Fibroblast of skin of scalp (primary cell): ENCODE measurements around the gene PDE4D.

Experiments used
- DNase-seq: peaks from one replicate; pipeline ENCODE4 v3.0.0-alpha.2; 2013

Gene PDE4D

DNA sequence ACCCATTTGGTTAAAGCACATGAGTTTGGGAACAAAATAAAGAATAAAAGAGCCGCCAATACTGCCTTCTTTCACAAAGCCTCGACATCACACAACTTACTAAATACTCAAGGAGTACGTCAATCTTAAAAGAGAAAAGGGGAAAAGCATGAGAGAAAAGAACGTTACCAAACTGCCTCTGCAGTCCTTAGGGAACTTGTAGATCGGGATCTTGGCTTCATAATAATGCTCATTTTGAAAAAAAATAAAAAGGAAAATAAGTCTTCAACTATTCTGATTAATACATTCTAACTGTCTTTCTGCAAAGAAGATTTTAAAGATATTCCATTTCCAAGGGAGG lies 618.4 kb downstream of the PDE4D start:
- no peak for DNase-seq

DNA sequence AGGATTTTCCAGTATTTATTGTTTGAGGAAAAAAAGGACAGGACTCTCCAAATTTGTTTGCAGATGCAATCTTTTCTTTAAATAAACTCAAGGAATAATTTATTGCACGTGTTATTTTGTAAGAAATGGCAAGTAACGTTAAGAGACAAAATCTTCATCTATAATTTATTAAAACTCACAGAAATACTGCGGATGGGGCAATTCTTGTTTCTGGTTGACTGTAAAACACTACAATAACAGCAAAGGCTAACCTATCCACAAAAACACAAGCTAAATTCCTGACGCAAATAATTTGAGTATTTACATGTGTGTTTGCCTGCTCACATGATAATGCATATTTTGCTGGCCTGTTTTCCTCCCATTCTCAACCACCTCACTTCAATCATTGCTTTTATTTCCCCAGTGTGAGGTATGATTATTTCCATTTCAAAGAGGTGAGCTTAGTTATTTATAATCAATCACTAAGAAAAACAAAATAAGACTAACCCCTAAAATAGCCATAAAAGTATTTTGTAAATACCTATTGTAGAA lies 619.4 kb downstream of the PDE4D start:
- DNase-seq, result no peak

DNA sequence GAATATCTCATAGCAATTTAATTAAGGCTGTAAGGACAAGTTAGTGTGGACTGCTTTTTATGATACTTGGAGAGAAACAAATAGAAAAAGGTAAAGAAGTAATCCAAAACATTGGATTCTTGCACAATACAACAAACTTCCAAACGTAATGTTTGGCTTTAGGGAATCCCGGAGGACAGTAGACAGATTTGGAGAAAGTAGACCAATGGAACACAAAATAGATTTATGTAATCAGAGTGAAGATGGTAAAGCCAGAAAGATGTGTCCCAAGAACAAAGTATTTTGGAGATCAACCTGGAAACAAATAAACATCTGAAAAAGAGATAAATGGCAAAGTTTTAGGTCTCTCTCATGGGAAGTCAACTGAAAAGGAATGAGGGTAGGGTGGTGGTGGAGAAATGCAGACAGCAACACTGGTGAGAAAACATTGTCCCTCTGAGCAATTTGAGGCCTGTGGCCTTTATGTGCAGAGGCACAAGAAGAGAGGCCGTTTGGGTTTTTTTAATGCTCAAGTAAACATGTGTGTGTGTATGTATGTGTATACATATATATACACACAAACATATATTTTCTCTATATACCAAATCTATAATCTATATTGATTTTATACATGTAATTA lies 620.6 kb downstream of the PDE4D start:
- no peak for DNase-seq

DNA sequence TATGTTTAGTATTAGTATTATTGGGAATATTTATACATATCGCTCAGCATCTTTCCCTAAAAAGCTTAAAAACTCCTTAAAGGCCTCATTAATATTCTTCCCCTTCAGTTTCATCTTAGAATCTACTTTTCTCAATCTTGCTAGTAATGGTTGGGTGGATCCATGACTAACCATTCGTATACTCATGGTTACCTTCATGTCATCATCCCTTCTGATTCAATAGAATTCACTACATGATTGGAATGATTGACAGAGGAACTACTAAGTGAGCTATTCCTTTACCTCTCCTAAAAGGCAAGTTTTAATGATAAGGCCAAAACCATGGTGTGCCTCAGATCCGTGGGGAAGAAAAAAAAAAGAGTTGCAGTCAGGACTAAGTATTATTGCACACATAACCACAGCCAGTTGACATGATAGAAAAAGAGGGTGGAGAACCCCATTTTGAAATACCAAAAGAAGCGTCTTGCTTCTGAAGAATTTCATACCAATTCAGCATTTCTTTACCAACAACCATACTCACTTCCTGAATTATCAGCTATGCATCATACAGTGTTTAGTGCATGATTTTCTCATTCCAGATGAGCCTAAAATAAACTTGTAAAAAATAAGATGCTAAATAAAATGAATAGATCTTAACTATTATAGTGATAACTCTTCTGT lies 624.6 kb downstream of the PDE4D start:
- no peak for DNase-seq

DNA sequence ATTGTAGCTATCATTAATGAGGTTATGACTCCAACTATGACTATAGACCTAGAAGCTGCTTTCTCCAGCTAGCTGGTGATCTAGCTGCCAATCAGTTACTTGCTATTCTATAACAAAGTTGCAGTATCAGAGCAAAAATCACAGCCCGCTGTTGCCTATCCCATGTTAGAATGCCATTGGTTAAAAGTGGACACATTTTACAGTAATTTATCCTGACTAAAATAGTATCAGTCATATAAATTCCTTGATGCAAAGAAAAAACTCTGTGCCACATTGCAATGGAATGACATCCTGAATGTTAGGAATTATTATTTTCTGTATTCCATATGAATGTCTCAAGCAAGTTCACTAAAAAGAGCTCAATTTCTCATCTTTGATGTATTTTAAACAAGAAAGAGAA lies 626.5 kb downstream of the PDE4D start:
- DNase-seq, result peak; percentile 64

DNA sequence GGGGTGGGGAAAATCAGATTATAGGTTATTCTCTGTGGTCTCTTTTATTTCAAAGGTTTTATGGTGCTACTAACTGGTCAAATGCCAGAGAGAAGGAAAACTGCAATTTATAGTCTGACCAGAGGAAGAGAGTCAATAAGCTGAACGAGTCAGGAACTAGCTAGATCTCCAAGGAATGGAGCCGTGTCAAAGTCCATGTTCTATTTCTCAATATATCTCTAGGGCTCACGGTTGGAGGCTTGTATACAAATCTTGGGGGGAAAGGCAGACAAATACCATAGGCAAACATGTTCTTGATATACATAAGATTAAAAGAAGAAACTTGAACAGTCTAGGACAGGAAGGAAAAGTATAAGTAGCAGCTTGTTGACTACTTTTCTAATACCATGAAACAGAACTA lies 627.1 kb downstream of the PDE4D start:
- no peak for DNase-seq

DNA sequence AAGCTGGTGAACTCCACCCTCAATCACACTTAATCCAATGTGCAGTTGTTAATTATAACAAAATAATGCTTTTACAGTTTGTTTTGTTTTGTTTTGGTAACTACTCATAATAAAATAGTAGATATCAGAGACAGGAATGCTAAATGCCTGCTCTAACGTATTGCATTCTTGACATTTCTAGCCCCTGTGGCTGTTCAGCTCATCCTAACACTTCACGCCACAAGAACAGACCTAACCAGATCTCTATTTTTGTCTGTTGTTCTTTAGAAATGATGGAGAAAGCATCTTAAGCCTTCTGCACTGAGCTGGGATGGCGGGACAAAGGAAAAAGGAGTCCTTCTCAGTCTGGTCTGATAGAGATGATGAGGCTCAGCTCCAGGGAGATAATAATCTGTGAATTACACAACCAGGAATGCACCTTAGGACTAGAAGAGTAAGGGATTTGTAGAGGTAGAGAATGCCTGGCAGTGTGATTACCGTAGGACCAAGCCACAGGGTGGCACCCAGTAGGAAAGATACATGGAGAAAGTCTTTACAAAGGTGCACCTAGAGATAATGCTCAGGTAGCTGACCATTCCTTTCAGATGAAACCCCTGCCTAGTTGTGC lies 628.8 kb downstream of the PDE4D start:
- peak; percentile 49 for DNase-seq

DNA sequence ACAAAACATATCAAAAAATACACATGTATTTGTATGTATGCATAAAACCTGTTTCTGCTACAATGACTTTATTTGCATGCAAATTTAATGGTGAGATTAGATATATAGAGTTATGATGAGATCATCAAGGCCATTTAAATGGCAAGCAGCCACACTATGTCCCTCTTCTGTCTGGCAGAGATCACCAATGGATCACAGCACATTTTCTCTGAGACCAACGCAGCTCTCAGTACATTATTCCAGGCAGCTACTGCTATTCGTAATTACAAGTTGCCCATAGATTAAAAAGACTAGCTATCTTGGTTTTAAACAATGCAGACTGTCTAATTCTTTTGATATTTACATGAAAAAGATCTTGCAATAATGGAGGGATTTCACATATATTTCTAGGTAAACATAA lies 629.5 kb downstream of the PDE4D start:
- no peak for DNase-seq

DNA sequence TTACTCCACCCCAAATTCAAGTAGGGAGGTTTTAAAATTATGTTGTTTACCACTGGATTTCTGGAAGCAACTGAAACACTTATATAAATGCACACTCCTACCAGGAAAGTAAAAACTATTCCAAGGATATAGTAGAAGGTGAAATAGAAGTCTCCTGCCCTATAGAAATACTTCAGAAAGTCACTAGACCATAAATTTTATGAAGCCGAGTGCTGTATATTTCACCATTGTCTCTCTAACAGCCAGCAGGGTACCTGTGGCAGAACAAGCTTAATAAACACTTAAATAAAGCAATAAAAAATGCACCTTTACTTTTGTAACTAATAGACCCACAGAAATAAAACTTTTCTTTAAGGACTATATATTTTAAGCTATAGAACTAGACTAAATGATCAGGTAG lies 631.6 kb downstream of the PDE4D start:
- no peak for DNase-seq

DNA sequence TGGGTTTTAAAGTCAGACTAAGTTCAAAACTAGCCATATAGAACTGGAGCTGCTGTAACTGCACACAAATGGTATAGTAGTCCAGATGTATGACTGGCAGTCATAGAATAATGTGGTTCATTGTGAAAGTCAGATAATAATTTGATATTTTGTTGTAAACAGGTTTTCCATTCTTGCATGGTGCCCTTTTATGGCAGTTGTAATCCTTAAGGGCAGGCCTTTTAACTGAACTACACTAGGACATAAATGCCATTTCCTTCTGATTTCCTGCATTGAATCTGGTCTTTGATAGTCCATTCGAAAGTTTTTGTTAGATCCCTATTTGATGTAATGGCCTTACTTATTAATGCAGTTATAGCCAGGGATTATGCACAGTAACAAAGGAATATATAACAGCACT lies 632.6 kb downstream of the PDE4D start:
- no peak for DNase-seq

DNA sequence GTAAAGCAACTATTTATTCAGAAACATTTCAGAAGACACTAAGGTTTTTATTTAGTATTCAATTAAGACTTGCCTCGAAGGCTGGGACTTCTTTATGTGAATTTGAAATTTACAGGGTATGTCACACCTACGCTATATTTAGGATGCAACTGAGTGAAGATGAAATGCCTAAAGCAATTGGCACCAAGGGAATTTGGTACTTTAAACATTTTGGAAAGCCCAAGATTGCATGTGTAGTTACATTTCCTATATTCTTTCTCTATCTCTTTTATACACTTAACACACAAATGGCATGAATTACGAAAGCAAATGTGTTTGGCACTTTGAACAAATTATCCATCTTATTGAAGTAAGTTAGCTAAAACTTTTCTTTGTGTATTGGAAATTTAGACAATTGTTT lies 633.3 kb downstream of the PDE4D start:
- no peak for DNase-seq

DNA sequence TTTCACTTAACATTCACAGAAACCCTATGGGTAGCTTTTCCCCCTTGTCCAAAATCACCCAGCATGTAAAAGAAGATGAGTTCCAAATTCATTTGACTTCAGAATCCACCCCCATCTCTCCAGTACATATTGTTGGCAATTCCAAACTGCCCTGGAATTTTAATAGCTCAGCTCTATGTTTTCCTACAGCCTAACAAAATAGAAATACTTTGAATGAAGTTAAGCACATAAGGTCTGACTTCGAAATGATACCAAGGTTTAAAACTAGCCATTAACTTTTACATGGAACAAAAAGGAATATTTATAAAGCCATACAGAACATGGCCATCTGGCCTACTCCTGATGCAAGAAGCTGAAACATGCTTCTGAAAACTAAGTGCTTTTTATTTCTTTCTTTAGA lies 634.3 kb downstream of the PDE4D start:
- DNase-seq, result peak; percentile 40

DNA sequence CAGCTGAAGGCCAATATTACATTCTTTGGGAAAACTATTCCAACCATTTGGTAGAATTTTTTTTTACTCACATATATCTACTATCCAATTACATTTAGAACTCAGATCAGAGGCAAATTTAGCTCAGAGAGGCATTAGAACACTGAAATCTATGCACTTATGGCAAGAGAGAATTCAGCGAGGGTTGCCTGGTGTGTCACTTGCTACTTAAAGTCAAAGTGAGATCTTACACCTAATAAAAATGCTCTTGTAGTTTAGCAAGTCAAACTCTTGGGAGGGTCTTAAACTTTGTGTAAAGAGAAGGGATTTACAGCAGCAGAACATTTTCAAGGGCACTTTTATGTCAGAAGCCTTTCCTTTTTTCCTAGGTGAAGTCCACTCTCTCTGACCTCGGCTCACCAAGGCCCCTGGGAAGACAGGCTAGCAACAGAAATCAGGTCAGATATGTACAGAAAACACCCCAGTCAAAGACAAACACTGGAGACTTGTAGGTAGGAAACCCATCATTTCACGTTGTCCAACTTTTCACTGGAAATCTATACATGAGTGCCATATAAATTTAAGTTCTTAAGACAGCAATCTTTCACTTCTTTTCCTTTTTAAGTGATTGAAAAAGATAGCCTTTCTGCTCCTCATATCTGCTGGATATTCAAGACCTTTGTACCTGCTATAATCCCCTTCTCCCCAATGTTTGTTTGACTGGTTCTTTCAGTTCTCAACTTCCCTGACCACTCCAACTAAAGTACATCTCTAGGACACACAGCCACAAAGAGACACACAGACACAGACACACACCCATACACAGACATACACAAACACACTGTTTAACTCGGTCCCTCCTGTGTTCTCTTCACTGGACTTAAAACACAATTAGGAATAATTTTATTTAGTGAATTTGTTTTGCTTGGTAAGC lies 635.8 kb downstream of the PDE4D start:
- DNase-seq, result no peak

DNA sequence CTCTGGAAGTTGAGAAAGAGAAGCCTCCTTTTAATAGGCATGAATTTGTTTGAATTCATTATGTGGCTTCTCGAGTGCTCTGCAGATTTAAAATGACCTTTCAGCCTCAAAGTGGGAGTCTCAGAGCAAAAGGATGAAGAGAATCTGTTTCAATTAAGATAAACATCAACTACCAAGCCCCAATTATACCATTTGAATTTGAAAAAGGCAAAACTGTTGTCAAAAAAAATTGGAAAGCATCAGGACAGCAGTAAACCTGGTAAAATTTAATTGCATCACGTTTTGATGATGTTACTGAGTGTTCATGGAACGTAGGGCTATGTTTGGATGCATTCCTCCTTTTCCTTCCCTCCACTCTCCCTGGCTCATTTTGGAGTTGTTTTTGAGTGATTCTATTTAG lies 637.2 kb downstream of the PDE4D start:
- DNase-seq, result no peak

DNA sequence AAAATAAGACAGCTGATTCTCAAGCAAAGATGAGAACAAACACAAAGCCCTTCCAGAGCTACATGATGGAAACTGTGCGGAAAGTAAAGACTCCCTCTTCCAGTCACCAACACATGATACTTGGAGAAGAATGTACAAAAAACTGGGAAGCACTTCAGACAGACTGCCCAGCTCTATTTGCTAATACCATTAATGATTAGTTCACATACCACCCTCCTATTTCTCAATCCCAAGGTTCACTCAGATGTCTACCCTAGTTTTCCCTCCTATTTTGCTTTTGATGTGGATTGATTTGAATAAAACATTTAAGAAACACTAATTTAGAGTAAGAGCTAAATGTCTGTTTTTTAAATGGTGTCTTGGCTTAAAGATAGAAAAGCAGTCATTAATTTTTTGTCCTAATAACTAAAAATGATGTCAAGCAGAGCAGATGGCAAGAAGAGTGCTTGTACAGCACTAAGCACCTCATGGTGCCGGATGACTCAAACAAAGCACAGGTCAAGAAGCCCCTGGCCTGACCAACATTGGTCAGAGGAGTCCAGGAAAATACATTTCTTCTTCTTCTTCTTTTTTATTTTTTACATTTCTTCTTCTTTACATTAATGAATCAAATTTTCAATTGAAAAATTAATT lies 639.4 kb downstream of the PDE4D start:
- DNase-seq, result no peak

DNA sequence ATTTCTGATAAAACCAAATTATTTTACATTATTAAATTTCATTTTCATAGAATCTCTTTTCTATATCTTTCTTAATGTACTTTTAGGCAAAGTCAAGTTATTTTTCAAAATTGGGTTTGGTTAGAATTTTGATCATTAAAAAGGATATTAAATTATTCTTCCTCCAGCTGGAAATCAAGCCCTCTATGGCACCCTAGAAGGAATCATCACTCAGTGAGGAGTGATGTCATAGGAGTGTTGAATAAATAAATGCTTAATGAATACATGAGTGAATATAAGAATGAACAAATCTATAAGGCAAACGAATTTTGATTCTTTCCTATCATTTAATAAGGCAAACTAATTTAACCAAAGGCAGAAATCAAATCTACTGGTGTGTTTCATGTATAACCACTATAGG lies 639.9 kb downstream of the PDE4D start:
- no peak for DNase-seq

DNA sequence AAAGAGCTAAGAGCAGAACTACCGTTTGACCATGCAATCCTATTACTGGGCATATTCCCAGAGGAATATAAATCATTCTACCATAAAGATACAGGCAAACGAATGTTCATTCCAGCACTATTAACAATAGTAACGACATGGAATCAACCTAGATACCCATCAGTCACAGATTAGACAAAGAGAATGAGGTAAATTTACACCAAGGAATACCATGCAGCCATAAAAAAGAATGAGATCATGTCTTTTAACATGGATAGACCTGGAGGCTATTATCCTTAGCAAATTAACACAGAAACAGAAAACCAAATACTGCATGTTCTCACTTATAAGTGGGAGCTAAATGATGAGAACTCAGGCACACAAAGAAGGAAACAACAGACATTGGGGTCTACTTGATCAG lies 641.9 kb downstream of the PDE4D start:
- DNase-seq, result no peak

DNA sequence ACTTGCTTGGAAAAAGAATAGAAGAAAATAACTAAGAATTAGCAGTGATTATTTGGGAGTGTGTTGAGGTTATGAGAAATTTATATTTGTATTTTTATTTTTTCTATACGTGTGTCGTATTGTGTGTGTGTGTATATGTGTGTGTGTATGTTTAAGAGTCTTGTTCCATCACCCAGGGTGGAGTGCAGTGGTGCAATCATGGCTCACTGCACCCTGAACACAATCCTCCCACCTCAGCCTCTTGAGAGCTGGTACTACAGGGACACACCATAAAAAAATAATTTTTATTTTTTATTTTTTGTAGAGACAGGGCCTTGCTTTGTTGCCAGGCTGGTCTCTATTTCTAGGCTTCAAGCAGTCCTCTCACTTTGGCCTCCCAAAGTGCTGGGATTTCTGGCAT lies 643.8 kb downstream of the PDE4D start:
- no peak for DNase-seq

DNA sequence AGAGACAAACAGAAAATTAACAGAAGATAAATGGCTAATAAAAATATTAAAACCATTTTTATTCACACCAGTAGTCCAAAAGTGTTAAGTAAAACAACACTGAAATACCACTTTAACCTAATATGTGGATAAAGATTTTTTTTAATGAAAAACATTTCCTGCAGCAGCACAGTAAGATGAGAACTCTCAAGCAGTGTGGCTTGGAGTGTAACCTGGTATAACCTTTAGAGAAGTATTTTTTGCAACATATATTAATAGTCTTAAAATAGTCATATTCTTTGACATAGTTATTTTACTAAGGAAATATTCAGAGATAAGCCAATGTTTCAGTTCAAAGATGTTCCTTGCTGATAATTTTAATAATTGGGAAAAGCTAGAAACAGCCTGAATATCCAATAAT lies 644.4 kb downstream of the PDE4D start:
- DNase-seq, result peak; percentile 39

DNA sequence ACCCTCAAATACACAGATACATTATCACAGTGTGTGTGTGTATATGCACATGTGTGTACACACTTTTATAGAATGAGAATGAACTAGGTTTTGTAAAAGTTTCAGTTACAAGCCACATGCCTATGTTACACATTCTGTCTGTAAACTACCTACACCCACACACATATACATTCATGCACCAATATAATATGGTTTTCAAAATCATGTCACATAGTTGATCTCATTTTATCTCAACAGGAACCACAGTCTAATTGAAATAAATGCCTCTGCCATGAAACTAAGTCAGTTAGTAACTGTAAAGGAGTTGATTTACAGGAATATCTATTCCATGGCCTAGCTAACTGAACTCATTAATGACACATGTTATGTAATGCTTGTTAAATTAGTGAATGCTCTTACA lies 646.6 kb downstream of the PDE4D start:
- DNase-seq, result no peak

DNA sequence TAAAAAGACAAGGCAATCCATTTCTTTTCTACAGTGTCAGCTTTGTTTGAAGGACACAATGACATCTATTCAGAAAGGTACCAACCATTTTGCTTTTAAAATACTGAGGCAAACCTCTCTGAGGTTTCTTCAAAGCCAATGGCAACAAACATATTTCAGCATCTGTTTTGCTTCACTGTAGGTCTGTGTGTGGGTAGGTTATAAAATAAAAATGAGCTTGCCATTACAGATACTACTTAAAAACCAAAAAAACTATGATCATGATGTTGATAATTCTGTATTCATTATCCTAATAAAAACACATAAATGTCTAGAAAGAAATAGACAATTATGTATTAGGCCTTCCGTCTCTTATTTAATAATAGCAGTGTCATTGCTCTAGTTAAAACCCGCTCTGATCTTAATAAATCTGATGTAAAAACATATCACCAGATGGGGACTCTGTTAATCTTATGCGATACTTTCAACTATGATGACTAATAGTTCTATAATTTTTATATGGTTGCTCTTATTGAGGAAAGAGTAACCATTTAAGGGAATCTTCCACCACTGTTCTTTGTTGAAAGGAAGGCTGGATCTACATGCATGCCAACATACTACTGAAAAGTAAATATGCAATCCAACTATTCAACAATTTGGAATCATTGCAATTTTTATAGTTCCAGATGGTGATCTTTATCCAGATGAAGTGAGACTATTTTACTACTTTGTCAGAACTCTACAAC lies 647.2 kb downstream of the PDE4D start:
- DNase-seq, result peak; percentile 93

DNA sequence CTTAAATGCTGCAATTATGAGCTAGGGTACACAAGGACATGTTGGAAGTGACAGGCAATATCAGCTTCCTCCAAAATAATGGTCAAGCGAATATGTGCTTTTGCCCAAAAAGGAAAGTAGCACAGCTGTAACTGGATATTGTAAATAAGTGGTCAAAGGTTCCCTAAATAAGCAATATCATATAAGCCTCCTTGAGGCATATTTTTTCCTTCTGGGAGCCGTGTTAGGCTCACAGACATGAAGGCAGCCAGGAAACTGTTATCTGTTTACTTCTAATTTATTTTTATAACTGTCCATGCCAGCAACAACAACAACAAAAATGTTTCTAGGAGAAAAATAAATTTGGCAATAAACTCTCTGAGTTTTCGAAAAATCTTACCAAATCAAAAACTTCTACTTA lies 648.3 kb downstream of the PDE4D start:
- DNase-seq, result no peak
